Effector CD4-positive, alpha-beta T cell (primary cell): ENCODE measurements around the gene MEIOC. TPM values are rescaled to one million over a fixed set of nuclear protein-coding genes. Genes with fewer than 3 reads are reported as not detected.
"Not testable (repeated sequence)": the region's sequence is repeated elsewhere in the genome, so short reads cannot be mapped to it uniquely, and the experiment has no call there.

Source experiments
- DNase-seq: peaks from one replicate; pipeline ENCODE4 v3.0.0-alpha.2; 2020
- total RNA-seq: gene quantifications from one replicate; lab custom pipeline; 2026; lab: John Stamatoyannopoulos, UW

Gene MEIOC
- total RNA-seq, result not detected

DNA sequence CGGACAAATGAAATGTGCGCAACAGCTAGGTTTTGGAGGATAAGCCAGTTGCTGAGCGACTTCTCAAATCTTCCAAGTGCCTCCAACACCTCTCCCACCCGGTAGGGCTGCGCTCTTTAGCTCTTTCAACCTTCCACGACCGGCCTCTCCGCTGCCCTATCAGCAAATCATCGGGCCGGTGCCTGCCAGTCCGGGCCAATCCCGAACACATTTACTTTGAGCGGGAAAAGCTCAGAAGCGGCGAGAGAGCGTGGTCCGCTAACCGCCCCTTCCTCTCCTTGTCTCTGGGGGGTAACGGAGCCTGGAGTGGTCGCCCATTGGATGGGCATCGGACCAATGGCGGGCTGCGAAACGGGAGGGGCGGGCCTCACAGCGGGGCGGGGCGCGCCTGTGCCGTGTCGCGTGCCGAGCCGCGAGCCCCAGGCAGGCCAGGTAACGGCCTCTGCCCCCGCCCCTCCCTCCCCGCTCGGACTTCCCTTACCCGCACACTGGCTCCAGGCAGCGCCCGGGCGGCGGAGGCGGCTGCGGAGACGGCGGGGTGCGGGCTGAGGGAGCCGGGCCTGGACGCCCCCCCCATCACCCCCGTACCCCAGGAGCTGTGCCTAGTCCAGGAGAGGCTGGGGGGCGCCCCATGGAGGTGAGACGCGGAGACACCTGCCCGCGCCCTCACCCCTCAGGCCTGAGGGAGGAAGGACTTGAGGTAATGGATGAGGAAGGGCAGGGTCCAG is at the start of gene MEIOC:
TSS of gene MEIOC (plus strand) at position 486 of the 728 bp plus-strand sequence. CDS start at position 632, 146 bp downstream.
- no peak for DNase-seq

DNA sequence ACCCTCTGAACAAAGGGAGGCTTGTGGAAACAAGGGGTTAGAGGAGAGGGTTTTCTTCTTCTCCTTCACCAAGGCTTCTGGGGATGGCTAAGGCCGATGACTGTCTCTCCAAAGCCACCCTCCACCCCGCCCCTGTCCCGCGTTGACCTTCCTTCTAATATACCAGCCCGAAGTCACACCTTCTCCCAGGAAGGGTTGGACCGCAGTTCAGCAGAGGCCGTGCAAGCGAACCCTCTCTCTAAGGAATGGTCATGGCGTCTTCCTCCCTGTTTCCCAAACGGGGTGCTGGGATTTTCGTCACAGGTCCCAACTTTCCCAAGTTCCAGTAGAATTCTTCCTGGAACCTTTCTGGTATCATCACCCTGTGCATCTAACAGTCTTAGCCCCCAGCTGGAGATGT is 49.6 kb upstream of the MEIOC start:
- DNase-seq, result no peak

DNA sequence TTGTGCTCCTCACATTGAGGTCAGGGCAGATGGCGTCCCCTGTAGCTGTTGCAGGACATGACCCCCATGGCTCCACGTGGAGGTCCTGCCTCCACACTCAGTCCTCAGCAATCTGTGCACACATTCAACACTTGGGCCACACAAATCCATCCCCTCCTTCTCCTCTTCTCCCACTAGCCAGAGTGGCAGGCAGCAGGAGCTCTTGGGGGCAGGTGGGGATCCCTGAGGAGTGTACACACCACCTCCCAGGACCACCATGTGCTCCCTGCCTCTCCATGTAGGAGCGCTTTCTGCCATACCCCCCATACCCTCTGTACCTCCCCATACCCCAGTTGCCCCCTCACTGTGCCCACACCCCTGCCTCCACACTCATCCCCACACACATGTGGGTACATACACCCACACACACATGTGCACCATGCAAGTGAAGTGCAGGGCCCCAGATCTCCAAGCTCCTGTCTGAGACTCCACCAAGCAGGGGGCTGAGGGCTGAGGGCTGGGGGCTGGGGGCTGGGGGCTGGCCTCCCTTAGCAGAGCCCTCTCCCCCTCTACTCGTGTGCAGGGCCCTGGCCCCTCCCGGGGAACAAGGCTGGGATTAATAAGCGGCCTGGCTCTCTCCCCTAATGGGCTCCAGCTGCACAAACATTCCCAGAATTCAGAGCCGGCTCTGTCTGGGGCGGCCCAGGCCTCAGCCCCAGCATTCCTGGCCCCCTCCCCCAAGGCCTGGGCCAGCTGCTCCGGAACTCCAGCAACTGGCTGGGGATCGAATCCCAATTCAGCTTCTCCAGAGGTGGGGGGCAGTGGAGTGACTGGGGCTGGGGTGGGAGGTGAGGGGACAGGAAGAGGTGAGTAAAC is 48.2 kb upstream of the MEIOC start:
- no peak for DNase-seq

GRCh38 chr17:44608727-44609435 is 47.4 kb upstream of the MEIOC start:
- no peak for DNase-seq

- no peak for DNase-seq
Measured at GRCh38 chr17:44610331-44610730, 45.9 kb upstream of the MEIOC start.

GRCh38 chr17:44610871-44611270 is 45.4 kb upstream of the MEIOC start:
- DNase-seq, result no peak

DNA sequence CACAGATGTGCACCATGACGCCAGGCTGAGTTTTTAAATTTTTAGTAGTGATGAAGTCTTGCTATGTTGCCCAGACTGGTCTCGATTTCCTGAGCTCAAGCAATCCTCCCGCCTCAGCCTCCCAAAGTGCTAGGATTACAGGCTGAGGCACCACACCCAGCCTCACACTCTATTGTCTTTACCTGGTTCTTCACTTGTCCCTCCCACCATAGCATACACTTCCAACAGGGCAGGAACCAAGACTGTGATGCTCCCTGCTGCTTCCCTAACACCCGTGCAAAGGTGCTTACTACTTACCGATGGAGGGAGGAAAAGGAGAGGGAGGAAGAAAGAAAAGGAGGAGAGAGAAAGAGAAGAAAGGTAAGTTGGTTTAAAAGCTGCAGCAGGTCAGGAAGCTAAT is 41.4 kb upstream of the MEIOC start:
- DNase-seq, result no peak

DNA sequence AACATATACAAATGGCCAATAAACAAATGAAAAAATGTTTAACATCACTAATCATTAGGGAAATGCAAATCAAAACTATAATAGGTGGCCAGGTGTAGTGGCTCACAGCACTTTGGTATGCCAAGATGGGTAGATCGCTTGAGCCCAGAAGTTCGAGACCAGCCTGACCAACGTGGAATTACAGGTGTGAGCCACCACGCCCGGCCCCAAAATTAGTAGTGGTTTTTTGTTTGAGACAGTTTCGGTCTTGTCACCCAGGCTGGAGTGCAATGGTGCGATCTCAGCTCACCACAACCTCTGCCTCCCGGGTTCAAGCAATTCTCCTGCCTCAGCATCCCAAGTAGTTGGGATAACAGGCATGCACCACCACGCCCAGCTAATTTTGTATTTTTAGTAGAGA is 37.6 kb upstream of the MEIOC start:
- DNase-seq, result not testable (repeated sequence)

- DNase-seq, result no peak
Measured at GRCh38 chr17:44623070-44623725, 33.1 kb upstream of the MEIOC start.

DNA sequence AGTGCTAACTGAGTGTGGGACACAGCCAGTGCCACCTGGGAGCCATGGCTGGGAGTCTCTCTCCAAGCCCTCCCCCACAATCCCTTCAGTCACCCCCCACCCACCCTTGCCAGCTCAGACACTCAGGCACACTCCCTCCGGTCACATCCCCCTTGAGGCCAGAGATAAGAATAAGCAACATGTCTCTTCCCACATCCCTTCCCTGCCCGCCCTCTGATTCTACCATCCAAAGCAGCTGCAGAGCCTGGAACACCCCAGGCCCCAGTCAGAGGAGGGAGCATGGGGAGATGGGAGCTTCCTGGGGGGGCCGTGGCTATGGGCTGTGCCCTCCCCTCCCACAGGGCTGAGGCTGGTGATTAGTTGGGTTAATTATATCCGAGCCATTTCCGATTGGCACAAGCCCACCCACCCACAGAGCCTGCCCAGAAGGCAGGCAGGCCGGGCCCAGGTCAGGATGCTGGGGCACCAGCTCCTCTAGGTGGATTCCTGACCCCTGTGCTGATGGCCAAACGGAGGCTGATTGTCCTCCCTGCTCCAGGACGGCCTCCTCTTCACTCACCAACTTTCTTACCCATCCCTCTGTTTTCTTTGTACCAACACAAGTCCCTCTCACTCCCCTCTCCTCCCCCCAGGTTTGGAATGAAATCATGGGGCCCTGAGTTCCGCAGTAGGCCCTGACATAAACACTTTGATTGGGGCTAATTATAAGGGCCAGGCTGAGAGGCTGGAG is 28.6 kb upstream of the MEIOC start:
- DNase-seq, result no peak

GRCh38 chr17:44628243-44629188 is 27.8 kb upstream of the MEIOC start:
- DNase-seq, result no peak

DNA sequence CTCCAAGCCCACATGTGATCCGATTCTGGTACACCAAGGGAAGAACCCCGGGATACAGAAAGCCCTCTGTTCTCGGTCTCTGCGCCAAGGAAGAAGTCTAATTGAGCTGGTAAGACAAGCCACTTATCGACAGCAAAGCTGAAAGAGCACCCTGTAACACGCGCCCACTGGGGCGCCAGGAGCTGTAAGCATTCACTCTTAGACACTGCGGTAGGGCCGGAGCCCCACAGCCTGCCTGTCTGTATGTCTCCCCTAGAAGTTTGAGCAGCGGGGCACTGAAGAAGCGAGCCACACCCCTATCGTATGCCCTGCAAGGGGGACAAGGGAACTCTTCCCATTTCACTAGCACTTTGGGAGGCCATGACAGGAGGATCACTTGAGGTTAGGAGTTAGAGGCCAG is 27.0 kb upstream of the MEIOC start:
- DNase-seq, result no peak

GRCh38 chr17:44630703-44631102 is 25.6 kb upstream of the MEIOC start:
- no peak for DNase-seq

DNA sequence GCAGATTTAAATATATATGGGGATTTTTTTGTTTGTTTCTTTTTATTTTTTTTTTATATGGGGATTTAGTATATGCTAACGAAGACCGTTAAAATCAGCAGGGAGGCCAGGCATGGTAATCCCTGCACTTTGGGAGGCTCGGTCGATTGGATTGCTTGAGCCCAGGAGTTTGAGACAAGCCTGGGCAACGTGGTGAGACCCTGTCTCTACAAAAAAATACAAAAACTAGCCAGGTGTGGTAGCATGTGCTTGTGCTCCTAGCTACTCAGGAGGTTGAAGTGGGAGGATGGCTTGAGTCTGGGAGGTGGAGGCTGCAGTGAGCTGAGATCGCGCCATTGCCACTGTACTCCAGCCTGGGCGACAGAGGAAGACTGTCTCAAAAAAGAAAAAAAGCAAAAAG is 22.3 kb upstream of the MEIOC start:
- DNase-seq, result no peak

DNA sequence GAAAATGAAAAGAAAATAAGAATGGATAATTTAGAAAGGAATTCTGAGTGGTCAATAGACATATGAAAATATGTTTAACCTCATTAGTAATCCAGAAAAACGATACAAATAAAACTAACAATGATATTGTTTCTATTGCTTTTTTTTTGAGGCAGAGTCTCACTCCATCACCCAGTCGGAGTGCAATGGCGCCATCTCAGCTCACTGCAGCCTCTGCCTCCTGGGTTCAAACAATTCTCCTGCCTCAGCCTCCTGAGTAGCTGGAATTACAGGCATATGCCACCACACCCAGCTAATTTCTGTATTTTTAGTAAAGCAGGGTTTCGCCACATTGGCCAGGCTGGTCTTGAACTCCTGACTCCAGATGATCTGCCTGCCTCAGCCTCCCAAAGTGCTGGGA is 21.9 kb upstream of the MEIOC start:
- DNase-seq, result not testable (repeated sequence)

DNA sequence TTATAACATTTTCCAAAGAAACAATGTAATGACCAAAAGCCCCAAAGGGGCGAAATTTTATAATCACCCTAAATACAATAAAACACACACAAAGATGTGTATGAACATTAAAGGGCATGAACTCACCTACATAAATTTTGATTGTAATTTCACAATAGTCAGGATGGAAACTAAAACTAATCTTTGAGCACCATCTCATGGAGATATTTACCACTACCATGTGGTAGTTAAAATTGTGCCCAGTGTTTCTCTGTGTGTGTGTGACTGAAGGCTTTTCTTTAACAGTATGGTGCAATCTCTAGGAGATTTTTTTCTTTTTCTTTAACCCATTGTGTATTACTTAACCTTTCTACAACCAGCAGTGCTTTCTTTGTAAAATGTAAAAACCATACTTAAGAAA is 19.7 kb upstream of the MEIOC start:
- no peak for DNase-seq

DNA sequence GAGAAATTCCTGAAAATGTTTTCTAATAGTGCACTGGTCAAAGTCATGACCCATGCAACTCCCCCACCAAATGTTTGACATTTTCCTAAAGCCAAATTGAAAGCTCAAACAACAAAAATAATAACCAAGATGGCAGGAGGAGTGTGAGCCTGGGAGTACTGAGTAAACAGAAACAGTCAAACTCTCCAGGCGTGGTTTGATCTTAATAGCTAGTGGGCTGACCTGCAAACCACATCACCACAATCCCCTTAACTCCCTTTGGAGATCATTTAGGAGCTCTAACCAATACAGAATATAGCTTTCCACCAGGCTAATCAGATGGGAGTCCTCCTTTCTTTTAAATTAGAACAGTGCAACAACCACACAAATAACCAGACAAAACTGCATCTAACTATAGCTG is 19.2 kb upstream of the MEIOC start:
- DNase-seq, result no peak

DNA sequence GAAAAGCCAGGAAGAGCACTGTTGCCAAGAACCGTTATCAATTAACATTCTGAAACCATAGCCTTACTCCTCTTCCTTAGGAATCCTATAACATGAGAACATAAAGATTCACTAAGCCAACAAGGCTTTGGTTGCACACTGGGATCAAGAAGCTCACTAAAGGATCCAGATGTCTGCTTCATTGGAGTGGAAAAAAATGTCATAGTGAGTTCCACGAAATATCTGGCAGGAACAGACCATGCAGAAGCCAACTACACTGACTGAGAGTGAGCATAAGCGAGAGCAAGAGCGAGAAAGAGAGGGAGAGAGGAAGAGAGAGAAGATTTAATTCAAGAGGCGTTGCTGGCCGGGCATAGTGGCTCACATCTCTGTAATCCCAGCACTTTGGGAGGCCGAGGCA is 13.4 kb upstream of the MEIOC start:
- DNase-seq, result no peak

GRCh38 chr17:44645341-44645740 is 10.9 kb upstream of the MEIOC start:
- no peak for DNase-seq

- no peak for DNase-seq
Measured at GRCh38 chr17:44646280-44646679, 10.0 kb upstream of the MEIOC start.

- DNase-seq, result no peak
Measured at GRCh38 chr17:44647736-44648135, 8.5 kb upstream of the MEIOC start.
